GM18519 (cell line): ENCODE results near the gene TRERF1.
"Not testable (repeated sequence)": the region's sequence is repeated elsewhere in the genome, so short reads cannot be mapped to it uniquely, and the experiment has no call there.

Experiments
- ATAC-seq: cut with Tn5 transposase; IDR thresholded peaks from one replicate; pipeline ENCODE4 v1.9.1; 2021; ENCODE audit warnings: mild to moderate bottlenecking, moderate library complexity; ENCODE audit not compliant: unreplicated experiment, low FRiP score

TRERF1 gene

GRCh38 chr6:42341771-42342553 is 109.8 kb downstream of the TRERF1 start:
- no peak for ATAC-seq

GRCh38 chr6:42341221-42341620 is 110.5 kb downstream of the TRERF1 start:
- ATAC-seq = no peak

GRCh38 chr6:42340511-42340910 is 111.2 kb downstream of the TRERF1 start:
- ATAC-seq = no peak

- ATAC-seq = peak; percentile 51
Observed at GRCh38 chr6:42339991-42340401, 111.7 kb downstream of the TRERF1 start.

GRCh38 chr6:42338744-42339222 is 112.9 kb downstream of the TRERF1 start:
- ATAC-seq = no peak

- ATAC-seq = no peak
Observed at GRCh38 chr6:42337985-42338743, 113.6 kb downstream of the TRERF1 start.

GRCh38 chr6:42336431-42336830 is 115.3 kb downstream of the TRERF1 start:
- ATAC-seq = no peak

- ATAC-seq = no peak
Observed at GRCh38 chr6:42335896-42336295, 115.8 kb downstream of the TRERF1 start.

GRCh38 chr6:42334870-42335269 is 116.9 kb downstream of the TRERF1 start:
- ATAC-seq = no peak

GRCh38 chr6:42333612-42334011 is 118.1 kb downstream of the TRERF1 start:
- no peak for ATAC-seq

- ATAC-seq = no peak
Observed at GRCh38 chr6:42332916-42333315, 118.8 kb downstream of the TRERF1 start.

GRCh38 chr6:42331019-42331418 is 120.7 kb downstream of the TRERF1 start:
- no peak for ATAC-seq

- no peak for ATAC-seq
Observed at GRCh38 chr6:42326248-42326647, 125.5 kb downstream of the TRERF1 start.

- ATAC-seq = not testable (repeated sequence)
Observed at GRCh38 chr6:42324656-42325324, 126.9 kb downstream of the TRERF1 start.

GRCh38 chr6:42322676-42323075 is 129.1 kb downstream of the TRERF1 start:
- no peak for ATAC-seq

- ATAC-seq = no peak
Observed at GRCh38 chr6:42321976-42322375, 129.8 kb downstream of the TRERF1 start.

GRCh38 chr6:42320762-42321161 is 131.0 kb downstream of the TRERF1 start:
- no peak for ATAC-seq

GRCh38 chr6:42318480-42318879 is 133.2 kb downstream of the TRERF1 start:
- ATAC-seq = no peak

GRCh38 chr6:42316981-42317380 is 134.7 kb downstream of the TRERF1 start:
- ATAC-seq = no peak

- ATAC-seq = no peak
Observed at GRCh38 chr6:42315991-42316970, 135.4 kb downstream of the TRERF1 start.
